Type B pancreatic cell (in vitro differentiated cells): ENCODE data around the gene IRGC. TPM values are rescaled to one million over a fixed set of nuclear protein-coding genes. Genes with fewer than 3 reads are reported as not detected.

Experiments
- DNase-seq: peaks from one replicate; pipeline ENCODE4 v3.0.0; 2021; ENCODE audit warnings: mixed read lengths; ENCODE audit not compliant: unreplicated experiment; ENCODE audit errors: extremely low spot score
- H3K27ac Mint-ChIP-seq: 2 replicates; pipeline ENCODE4 v1.8.0; 2021; ENCODE audit warnings: mild to moderate bottlenecking, mixed read lengths
- H3K27me3 Mint-ChIP-seq: 2 replicates; pipeline ENCODE4 v1.8.0; 2021; ENCODE audit warnings: mixed read lengths
- H3K36me3 Mint-ChIP-seq: 2 replicates; pipeline ENCODE4 v1.8.0; 2021; ENCODE audit warnings: mixed read lengths
- H3K4me1 Mint-ChIP-seq: one replicate; pipeline ENCODE4 v1.8.0; 2021; ENCODE audit warnings: mixed read lengths; ENCODE audit not compliant: unreplicated experiment
- H3K4me3 Mint-ChIP-seq: 2 replicates; pipeline ENCODE4 v1.8.0; 2021; ENCODE audit warnings: mild to moderate bottlenecking, mixed read lengths
- H3K9me3 Mint-ChIP-seq: 2 replicates; pipeline ENCODE4 v1.8.0; 2021; ENCODE audit warnings: mixed read lengths
- total RNA-seq: library from RNA; stranded (reverse); gene quantifications from 2 replicates; pipeline ENCODE4 v1.2.1, GENCODE V29; 2021; ENCODE audit warnings: low replicate concordance
- TF ChIP-seq, protein P1 (sequence below): fragments of 200-600 bp; sonication (generic); conservative IDR thresholded peaks from 2 replicates; pipeline ENCODE4 v1.5.0; 2021; ENCODE audit warnings: antibody characterized with exemption, mild to moderate bottlenecking

Gene IRGC
- total RNA-seq, 1 donor from 2014 or later = not detected

DNA sequence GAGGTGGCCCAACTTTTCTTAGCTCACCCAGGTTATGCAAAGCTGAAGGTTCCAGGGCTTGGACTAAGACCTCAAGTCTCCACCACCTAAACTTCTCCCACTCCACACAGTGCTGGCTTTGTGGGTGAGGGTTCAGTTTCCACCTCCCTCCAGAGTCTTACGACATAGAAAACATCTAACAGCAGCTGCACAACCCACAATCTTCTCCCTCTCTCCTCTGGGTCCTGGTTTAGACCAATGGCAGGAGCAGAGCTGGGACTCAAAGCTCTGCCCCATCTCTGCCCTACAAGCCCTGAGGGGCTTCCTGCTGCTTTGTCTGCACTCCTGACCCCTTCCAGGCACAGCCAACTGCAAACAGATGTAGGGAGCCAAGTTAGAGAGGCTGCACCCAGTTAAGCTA, 16.0 kb downstream of the IRGC start:
- Mint-ChIP-seq H3K27ac (peak overlapping the region; percentile 50), H3K27me3 (no peaks in the 10 kb centered on the region), H3K9me3 (no peaks in the 10 kb centered on the region), H3K4me1 (peaks cover 14% of the 10 kb centered on the region), H3K4me3 (peak overlapping the region; percentile 8), H3K36me3 (peaks cover 52% of the 10 kb centered on the region)
- no peak for DNase-seq
- TF ChIP-seq, protein P1, sequence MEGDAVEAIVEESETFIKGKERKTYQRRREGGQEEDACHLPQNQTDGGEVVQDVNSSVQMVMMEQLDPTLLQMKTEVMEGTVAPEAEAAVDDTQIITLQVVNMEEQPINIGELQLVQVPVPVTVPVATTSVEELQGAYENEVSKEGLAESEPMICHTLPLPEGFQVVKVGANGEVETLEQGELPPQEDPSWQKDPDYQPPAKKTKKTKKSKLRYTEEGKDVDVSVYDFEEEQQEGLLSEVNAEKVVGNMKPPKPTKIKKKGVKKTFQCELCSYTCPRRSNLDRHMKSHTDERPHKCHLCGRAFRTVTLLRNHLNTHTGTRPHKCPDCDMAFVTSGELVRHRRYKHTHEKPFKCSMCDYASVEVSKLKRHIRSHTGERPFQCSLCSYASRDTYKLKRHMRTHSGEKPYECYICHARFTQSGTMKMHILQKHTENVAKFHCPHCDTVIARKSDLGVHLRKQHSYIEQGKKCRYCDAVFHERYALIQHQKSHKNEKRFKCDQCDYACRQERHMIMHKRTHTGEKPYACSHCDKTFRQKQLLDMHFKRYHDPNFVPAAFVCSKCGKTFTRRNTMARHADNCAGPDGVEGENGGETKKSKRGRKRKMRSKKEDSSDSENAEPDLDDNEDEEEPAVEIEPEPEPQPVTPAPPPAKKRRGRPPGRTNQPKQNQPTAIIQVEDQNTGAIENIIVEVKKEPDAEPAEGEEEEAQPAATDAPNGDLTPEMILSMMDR = no peak

DNA sequence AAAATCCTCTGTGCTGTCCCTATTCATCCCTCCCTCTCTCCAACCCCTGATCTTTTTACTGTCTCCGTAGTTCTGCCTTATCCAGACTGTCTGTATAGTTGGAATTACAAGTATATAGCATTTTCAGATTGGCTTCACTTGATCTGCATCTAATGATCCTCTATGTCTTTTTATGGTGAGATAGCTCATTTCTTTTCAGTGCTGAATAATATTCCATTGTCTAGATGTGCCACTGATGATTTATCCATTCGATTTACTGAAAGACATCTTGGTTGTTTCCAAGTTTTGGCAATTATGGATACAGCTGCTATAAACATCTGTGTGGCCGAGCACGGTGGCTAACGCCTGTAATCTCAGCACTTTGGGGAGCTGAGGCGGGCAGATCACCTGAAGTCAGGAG, 19.1 kb downstream of the IRGC start:
- peaks cover 51% of the 10 kb centered on the region for H3K36me3 Mint-ChIP-seq
- H3K27me3 Mint-ChIP-seq = no peaks in the 10 kb centered on the region
- H3K27ac Mint-ChIP-seq = no peak overlapping the region
- no peaks in the 10 kb centered on the region for H3K9me3 Mint-ChIP-seq
- TF ChIP-seq, protein P1 = no peak
- DNase-seq = no peak
- H3K4me1 Mint-ChIP-seq = peaks cover 14% of the 10 kb centered on the region
- no peak overlapping the region for H3K4me3 Mint-ChIP-seq

DNA sequence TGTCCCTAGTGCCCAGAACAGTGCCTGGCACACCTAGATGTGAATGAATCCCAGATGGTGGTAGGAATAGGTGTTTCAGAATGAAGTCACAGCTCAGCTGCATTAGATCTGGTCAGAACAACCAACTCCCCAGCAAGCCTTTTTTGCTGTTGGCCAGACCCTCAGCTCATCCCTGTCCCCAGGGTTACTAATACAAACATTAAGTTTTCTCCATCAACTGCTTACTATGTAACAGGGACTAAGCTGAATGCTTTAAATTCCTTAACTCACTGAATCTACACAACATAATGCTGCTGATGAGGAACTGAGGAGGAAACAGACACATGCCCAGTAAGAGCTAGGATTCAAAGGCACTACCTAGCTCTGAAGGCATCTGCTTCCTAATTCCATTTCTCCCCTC, 20.1 kb downstream of the IRGC start:
- TF ChIP-seq, protein P1 = no peak
- no peak for DNase-seq
- Mint-ChIP-seq H3K9me3 (no peaks in the 10 kb centered on the region), H3K27me3 (no peaks in the 10 kb centered on the region), H3K4me3 (no peak overlapping the region), H3K27ac (peak overlapping the region; percentile 21), H3K36me3 (peaks cover 48% of the 10 kb centered on the region), H3K4me1 (peaks cover 14% of the 10 kb centered on the region)

DNA sequence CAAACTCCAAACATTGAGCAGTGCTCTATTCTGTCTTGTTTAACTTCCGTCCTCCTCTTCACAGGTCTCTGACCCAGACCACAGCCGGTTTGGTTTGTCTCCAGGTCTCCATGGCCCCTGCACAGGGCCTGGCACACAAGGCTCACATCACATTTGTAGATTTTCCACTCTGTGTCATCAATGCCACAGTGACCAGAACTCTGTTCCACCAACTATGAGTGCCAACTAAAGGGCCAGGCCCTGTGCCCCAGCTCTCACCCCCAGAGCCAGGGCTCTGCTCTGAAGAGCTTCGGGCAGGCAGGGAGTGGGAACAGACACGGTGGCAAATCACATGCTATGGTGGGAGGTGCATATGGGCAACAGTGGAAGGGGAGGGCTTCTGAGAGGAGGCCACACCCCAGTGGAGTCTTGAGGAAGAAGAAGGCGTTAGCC, 22.9 kb downstream of the IRGC start:
- Mint-ChIP-seq H3K9me3 (no peaks in the 10 kb centered on the region), H3K27me3 (no peaks in the 10 kb centered on the region), H3K4me1 (no peaks in the 10 kb centered on the region), H3K4me3 (no peak overlapping the region), H3K27ac (no peak overlapping the region), H3K36me3 (peaks cover 41% of the 10 kb centered on the region)
- DNase-seq = no peak
- TF ChIP-seq, protein P1 = no peak

DNA sequence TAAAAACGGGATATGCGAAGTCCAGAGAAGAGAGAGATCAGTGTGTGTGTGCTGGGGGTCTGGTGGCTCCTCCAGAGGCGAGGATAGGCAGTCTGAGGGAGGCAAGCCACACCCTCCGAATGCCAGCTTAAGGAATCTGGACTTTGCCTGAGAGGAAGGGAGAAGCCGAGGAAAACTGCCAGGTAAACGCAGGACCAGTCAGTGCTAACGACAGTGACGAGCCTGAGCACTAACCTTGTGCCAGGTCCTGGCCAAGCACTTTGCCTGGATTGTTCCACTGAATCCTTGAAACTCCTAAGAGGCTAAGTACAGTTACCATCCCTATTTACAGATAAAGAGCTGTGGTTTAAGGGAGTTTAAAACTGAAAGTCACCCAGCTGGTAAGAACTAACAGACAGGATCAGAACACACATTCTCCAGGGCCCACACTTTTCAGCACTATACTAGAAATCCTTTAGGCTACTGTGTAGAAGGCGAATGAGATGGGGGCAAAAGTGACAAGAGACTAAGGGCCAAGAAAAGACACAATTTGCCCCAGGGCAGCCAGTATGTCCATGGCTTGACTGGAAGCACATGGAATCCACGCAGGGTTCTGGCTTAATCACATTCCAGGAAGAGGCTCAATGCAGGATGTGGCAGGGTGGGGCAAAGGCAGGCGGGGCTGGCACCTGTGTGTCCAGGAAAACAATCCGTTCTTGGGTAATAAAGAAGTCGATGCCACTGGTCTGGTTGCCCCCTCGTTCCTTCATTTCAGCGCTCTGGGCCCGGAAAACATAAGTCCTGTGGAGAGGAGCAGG, 23.8 kb downstream of the IRGC start:
- Mint-ChIP-seq H3K4me3 (no peak overlapping the region), H3K9me3 (no peaks in the 10 kb centered on the region), H3K27me3 (no peaks in the 10 kb centered on the region), H3K27ac (peak overlapping the region; percentile 82), H3K4me1 (no peaks in the 10 kb centered on the region), H3K36me3 (peaks cover 45% of the 10 kb centered on the region)
- TF ChIP-seq, protein P1 = no peak
- no peak for DNase-seq
